Natural killer cell (primary cell): ENCODE data around the gene DBN1. TPM values are rescaled to one million over a fixed set of nuclear protein-coding genes. Genes with fewer than 3 reads are reported as not detected.

Source experiments
- ATAC-seq, 3 donors: fragments of 150-1000 bp in 2 of 3; fragments of 200-7000 bp in 1 of 3; cut with Tn5 transposase; 1 replicate in 1 of 3; 2 replicates in 2 of 3; pipeline ENCODE4 v1.10.0; 2021; ENCODE audit warnings: mild to moderate bottlenecking in 2 of 3, moderate library complexity in 2 of 3
- DNase-seq, 2 donors: peaks; one replicate each; pipeline versions ENCODE4 v3.0.0 to v3.0.0-alpha.2; 2013 to 2021; ENCODE audit warnings: mixed read lengths in 1 of 2
- H3K27ac ChIP-seq: one replicate; pipeline ENCODE4 v1.5.1; 2013; ENCODE audit warnings: mild to moderate bottlenecking, low read length
- H3K27me3 ChIP-seq: one replicate; pipeline ENCODE4 v1.6.1; 2013; ENCODE audit warnings: low read length; ENCODE audit not compliant: control insufficient read depth, insufficient read depth
- H3K36me3 ChIP-seq: one replicate; pipeline ENCODE4 v1.6.1; 2013; ENCODE audit warnings: low read length; ENCODE audit not compliant: control insufficient read depth, insufficient read depth
- H3K4me1 ChIP-seq: one replicate; pipeline ENCODE4 v1.6.1; 2013; ENCODE audit warnings: low read length; ENCODE audit not compliant: control insufficient read depth, insufficient read depth
- H3K4me3 ChIP-seq: one replicate; pipeline ENCODE4 v1.5.1; 2013; ENCODE audit warnings: low read length
- H3K9me3 ChIP-seq: one replicate; pipeline ENCODE4 v1.6.1; 2013; ENCODE audit warnings: low read length; ENCODE audit not compliant: control insufficient read depth, insufficient read depth
- H3K27ac Mint-ChIP-seq, 2 donors: one replicate each; pipeline ENCODE4 v1.8.0; 2022; ENCODE audit warnings: mild to moderate bottlenecking in 2 of 2, mixed read lengths in 2 of 2, moderate library complexity in 1 of 2
- H3K27me3 Mint-ChIP-seq, 2 donors: one replicate each; pipeline ENCODE4 v1.8.0; 2022; ENCODE audit warnings: low read depth in 2 of 2, mixed read lengths in 2 of 2
- H3K36me3 Mint-ChIP-seq: one replicate; pipeline ENCODE4 v1.8.0; 2022; ENCODE audit warnings: mixed read lengths
- H3K4me1 Mint-ChIP-seq, 2 donors: one replicate each; pipeline ENCODE4 v1.8.0; 2022; ENCODE audit warnings: mixed read lengths in 2 of 2
- H3K4me3 Mint-ChIP-seq: one replicate; pipeline ENCODE4 v1.8.0; 2022; ENCODE audit warnings: mild to moderate bottlenecking, moderate library complexity, mixed read lengths
- H3K9me3 Mint-ChIP-seq, 2 donors: one replicate each; pipeline ENCODE4 v1.8.0; 2022; ENCODE audit warnings: mixed read lengths in 2 of 2
- WGBS: methylation state at CpG from one replicate; pipeline ENCODE4 v1.1.7; 2013; ENCODE audit warnings: missing lambda C conversion rate; ENCODE audit not compliant: insufficient coverage; 5-methylcytosine and 5-hydroxymethylcytosine counted together
- intact Hi-C: fragments of 100-400 bp; cut with micrococcal nuclease; formaldehyde crosslinking; loops from one replicate; pipeline ENCODE4 v1.14.2; 2022
- total RNA-seq, 4 donors: library from RNA; stranded (reverse); fragments of 120-200 nt in 1 of 4; gene quantifications; one replicate each; pipeline versions ENCODE4 v1.2.3 to v1.2.4, GENCODE V29; 2013 to 2022
- TF ChIP-seq, protein P1 (sequence below): fragments of 200-600 bp; IDR thresholded peaks from one replicate; pipeline ENCODE4 v1.8.0; 2022; ENCODE audit warnings: antibody characterized with exemption

The DBN1 gene
- total RNA-seq, 3 donors from 2014 or later (not counting 1 experiment from before 2014, with no cell fraction given): 13.7 to 25.2 (median 15.0) TPM

DNA sequence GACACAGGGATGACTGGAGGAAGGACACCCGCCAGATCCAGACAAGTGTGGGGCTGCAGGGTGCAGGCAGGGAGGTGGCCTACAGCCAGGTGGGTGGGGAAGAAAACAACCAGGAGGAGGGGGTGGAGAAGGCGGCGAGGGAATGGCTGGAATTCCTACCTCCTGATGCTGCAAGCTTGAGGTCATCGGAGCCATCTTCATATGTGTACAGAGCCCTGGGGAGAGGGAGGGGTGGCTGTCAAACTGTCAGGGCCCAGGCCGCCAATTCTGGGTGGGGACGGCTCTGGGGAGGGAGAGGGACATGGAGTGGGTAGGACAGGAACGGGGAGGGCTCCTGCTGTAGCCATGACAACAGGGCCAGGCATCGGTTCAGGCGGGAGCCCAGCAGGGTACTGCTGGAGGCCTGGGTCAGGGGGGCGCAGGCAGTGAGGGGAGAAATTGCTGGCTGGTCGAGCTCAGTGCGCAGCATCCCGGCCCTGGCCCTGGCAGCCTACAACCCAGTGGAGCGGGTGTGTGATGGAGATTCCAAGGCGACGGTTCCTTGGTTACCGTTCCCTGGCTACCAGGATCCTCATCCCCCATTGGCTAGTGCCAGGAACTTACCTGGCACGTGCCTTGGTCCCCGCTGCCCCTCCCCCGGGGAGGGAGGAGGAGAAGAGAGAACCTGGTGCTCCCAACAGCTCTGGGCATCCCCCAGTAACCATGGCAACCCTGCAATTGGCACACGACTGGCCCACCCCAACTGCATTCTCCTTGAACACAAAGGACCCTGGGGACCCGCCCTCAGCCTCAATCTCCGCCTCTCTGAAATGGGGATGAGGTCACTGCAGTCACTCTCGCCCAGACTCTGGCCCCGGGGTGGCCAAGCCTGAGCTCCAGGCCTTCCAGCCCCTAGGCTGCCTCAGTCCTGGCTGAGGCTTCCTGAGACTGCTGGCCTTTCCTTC, 4.5 kb downstream of the DBN1 start:
- Histone ChIP-seq H3K4me1 (peaks cover 27% of the 10 kb centered on the region), H3K36me3 (no peaks in the 10 kb centered on the region), H3K27me3 (peaks cover 9% of the 10 kb centered on the region), H3K4me3 (no peak overlapping the region), H3K27ac (no peak overlapping the region), H3K9me3 (no peaks in the 10 kb centered on the region)
- no peaks in the 10 kb centered on the region for H3K36me3 Mint-ChIP-seq
- H3K27me3 Mint-ChIP-seq: peaks cover 0 to 2% of the 10 kb centered on the region in 2 donors
- TF ChIP-seq, protein P1, sequence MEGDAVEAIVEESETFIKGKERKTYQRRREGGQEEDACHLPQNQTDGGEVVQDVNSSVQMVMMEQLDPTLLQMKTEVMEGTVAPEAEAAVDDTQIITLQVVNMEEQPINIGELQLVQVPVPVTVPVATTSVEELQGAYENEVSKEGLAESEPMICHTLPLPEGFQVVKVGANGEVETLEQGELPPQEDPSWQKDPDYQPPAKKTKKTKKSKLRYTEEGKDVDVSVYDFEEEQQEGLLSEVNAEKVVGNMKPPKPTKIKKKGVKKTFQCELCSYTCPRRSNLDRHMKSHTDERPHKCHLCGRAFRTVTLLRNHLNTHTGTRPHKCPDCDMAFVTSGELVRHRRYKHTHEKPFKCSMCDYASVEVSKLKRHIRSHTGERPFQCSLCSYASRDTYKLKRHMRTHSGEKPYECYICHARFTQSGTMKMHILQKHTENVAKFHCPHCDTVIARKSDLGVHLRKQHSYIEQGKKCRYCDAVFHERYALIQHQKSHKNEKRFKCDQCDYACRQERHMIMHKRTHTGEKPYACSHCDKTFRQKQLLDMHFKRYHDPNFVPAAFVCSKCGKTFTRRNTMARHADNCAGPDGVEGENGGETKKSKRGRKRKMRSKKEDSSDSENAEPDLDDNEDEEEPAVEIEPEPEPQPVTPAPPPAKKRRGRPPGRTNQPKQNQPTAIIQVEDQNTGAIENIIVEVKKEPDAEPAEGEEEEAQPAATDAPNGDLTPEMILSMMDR: no peak
- H3K27ac Mint-ChIP-seq: peak overlapping the region in 1 of 2 donors; percentile 68
- H3K9me3 Mint-ChIP-seq: no peaks in the 10 kb centered on the region
- ATAC-seq: no peak
- DNase-seq: peak in 1 of 2 donors; percentile 24
- H3K4me1 Mint-ChIP-seq: peaks cover 14 to 35% of the 10 kb centered on the region in 2 donors
- intact Hi-C loops: no loop called here
- 92% methylated on average over 24 of the region's 25 CpGs for WGBS
- H3K4me3 Mint-ChIP-seq: no peak overlapping the region

DNA sequence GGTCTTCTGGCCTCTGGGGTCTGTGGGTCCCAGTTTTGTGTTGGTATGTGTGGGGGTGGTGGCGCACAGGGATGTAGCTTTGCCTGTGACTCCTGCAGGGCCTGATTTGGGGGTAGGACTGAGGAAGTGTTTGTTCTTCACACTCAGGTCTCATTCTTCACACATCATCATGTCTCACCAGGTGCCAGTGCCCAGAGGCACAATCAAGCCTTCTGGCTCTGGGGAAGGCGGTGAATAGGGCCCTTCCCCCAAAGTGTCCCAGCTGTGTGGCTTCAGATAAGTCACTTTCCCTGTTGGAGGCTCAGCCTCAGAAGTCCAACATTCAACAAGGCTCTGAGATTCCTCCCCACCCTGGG, 5.1 kb downstream of the DBN1 start:
- no peaks in the 10 kb centered on the region for H3K36me3 ChIP-seq
- no peaks in the 10 kb centered on the region for H3K9me3 ChIP-seq
- no peak for DNase-seq
- H3K27ac ChIP-seq: no peak overlapping the region
- ATAC-seq: peak in 2 of 3 donors; percentile 32 to 52
- Mint-ChIP-seq H3K27me3 (no peaks in the 10 kb centered on the region), H3K9me3 (no peaks in the 10 kb centered on the region), H3K4me1 (peaks cover 14 to 32% of the 10 kb centered on the region in 2 donors), H3K27ac (peak overlapping the region in 1 of 2 donors; percentile 68), H3K4me3 (no peak overlapping the region), H3K36me3 (no peaks in the 10 kb centered on the region)
- H3K27me3 ChIP-seq: peaks cover 7% of the 10 kb centered on the region
- intact Hi-C loops: no loop called here
- H3K4me1 ChIP-seq: peaks cover 25% of the 10 kb centered on the region
- TF ChIP-seq, protein P1: no peak
- WGBS: 58% methylated on average over 1 of the region's 2 CpGs
- no peak overlapping the region for H3K4me3 ChIP-seq

DNA sequence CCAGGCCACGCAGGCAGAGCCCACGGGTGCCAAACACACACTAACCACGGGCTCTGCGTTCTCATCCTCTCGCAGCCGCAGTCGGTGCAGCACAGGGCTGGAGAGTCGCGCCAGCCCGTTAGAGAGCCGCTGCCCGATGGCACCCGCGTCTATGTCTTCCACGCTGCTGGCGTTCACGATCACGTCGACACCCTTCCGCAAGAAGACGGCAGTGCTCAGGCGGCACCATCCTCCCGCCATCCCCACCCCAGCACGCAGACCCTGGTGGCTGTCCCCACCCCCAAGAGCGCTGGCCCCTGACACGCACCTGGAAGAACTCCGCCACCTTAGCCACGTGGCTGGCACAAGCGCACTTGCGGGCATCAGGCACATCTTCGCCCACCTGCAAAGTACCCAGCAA, 6.0 kb downstream of the DBN1 start:
- TF ChIP-seq, protein P1: no peak
- H3K36me3 Mint-ChIP-seq: no peaks in the 10 kb centered on the region
- no peak overlapping the region for H3K4me3 ChIP-seq
- peaks cover 5% of the 10 kb centered on the region for H3K27me3 ChIP-seq
- H3K4me3 Mint-ChIP-seq: no peak overlapping the region
- no peak overlapping the region for H3K27ac Mint-ChIP-seq
- no peaks in the 10 kb centered on the region for H3K36me3 ChIP-seq
- no peak for ATAC-seq
- H3K27me3 Mint-ChIP-seq: no peaks in the 10 kb centered on the region
- no peak for DNase-seq
- no peaks in the 10 kb centered on the region for H3K9me3 Mint-ChIP-seq
- 93% methylated on average over 31 of the region's 31 CpGs for WGBS
- H3K27ac ChIP-seq: no peak overlapping the region
- intact Hi-C loops: no loop called here
- H3K4me1 Mint-ChIP-seq: peaks cover 14 to 30% of the 10 kb centered on the region in 2 donors
- H3K4me1 ChIP-seq: peaks cover 24% of the 10 kb centered on the region
- H3K9me3 ChIP-seq: no peaks in the 10 kb centered on the region
